ENCODE measurements around the gene IGSF9B. TPM values are rescaled to one million over a fixed set of nuclear protein-coding genes. Genes with fewer than 3 reads are reported as not detected.

Gene IGSF9B
- polyA plus RNA-seq, 4 donors, result 4.4 to 10.2 (median 7.1) TPM

GRCh38 chr11:133938166-133938565 is 18.6 kb downstream of the IGSF9B start:
- DNase-seq (ENCODE audit: low read depth in 4 of 4, low spot score in 3 of 4), result no peak

GRCh38 chr11:133937468-133937867 is 19.3 kb downstream of the IGSF9B start:
- no peak for DNase-seq (ENCODE audit: low read depth in 4 of 4, low spot score in 3 of 4)

- DNase-seq (ENCODE audit: low read depth in 4 of 4, low spot score in 3 of 4), result no peak
These were observed 19.8 kb downstream of the IGSF9B start for GRCh38 chr11:133937015-133937414.

GRCh38 chr11:133936592-133936991 is 20.2 kb downstream of the IGSF9B start:
- DNase-seq (ENCODE audit: low read depth in 4 of 4, low spot score in 3 of 4), result no peak

- DNase-seq (ENCODE audit: low read depth in 4 of 4, low spot score in 3 of 4), result no peak
These were observed 20.6 kb downstream of the IGSF9B start for GRCh38 chr11:133936136-133936535.

GRCh38 chr11:133935551-133935910 is 21.2 kb downstream of the IGSF9B start:
- no peak for DNase-seq (ENCODE audit: low read depth in 4 of 4, low spot score in 3 of 4)

- no peak for DNase-seq (ENCODE audit: low read depth in 4 of 4, low spot score in 3 of 4)
These were observed 21.9 kb downstream of the IGSF9B start for GRCh38 chr11:133934599-133935550.

- DNase-seq (ENCODE audit: low read depth in 4 of 4, low spot score in 3 of 4), result no peak
These were observed 22.7 kb downstream of the IGSF9B start for GRCh38 chr11:133934096-133934495.

GRCh38 chr11:133931449-133932060 is 25.2 kb downstream of the IGSF9B start:
- DNase-seq (ENCODE audit: low read depth in 4 of 4, low spot score in 3 of 4), result no peak

- no peak for DNase-seq (ENCODE audit: low read depth in 4 of 4, low spot score in 3 of 4)
These were observed 25.9 kb downstream of the IGSF9B start for GRCh38 chr11:133930767-133931448.

- no peak for DNase-seq (ENCODE audit: low read depth in 4 of 4, low spot score in 3 of 4)
These were observed 26.6 kb downstream of the IGSF9B start for GRCh38 chr11:133930053-133930766.

GRCh38 chr11:133929401-133930052 is 27.2 kb downstream of the IGSF9B start:
- DNase-seq (ENCODE audit: low read depth in 4 of 4, low spot score in 3 of 4), result no peak

- DNase-seq (ENCODE audit: low read depth in 4 of 4, low spot score in 3 of 4), result no peak
These were observed 28.1 kb downstream of the IGSF9B start for GRCh38 chr11:133928628-133929059.

- DNase-seq (ENCODE audit: low read depth in 4 of 4, low spot score in 3 of 4), result no peak
These were observed 28.8 kb downstream of the IGSF9B start for GRCh38 chr11:133927690-133928627.

GRCh38 chr11:133926466-133927246 is 30.1 kb downstream of the IGSF9B start:
- no peak for DNase-seq (ENCODE audit: low read depth in 4 of 4, low spot score in 3 of 4)

- DNase-seq (ENCODE audit: low read depth in 4 of 4, low spot score in 3 of 4), result no peak
These were observed 31.0 kb downstream of the IGSF9B start for GRCh38 chr11:133925756-133926155.

- DNase-seq (ENCODE audit: low read depth in 4 of 4, low spot score in 3 of 4), result no peak
These were observed 32.1 kb downstream of the IGSF9B start for GRCh38 chr11:133924661-133925060.

All from left renal pelvis (tissue), 4 donors.